Glutamatergic neuron (in vitro differentiated cells): ENCODE results near the gene RAB15. TPM values are rescaled to one million over a fixed set of nuclear protein-coding genes. Genes with fewer than 3 reads are reported as not detected.

Experiments
- DNase-seq: peaks from one replicate; pipeline ENCODE4 v3.0.0; 2022
- H3K27ac Mint-ChIP-seq: one replicate; pipeline ENCODE4 v1.8.0; 2020; ENCODE audit warnings: mild to moderate bottlenecking, mixed read lengths, inconsistent platforms; ENCODE audit not compliant: unreplicated experiment
- H3K27me3 Mint-ChIP-seq: one replicate; pipeline ENCODE4 v1.8.0; 2020; ENCODE audit warnings: mild to moderate bottlenecking, moderate library complexity, mixed read lengths, inconsistent platforms; ENCODE audit not compliant: unreplicated experiment
- H3K36me3 Mint-ChIP-seq: one replicate; pipeline ENCODE4 v1.8.0; 2020; ENCODE audit warnings: mild to moderate bottlenecking, mixed read lengths, inconsistent platforms; ENCODE audit not compliant: unreplicated experiment
- H3K4me1 Mint-ChIP-seq: one replicate; pipeline ENCODE4 v1.8.0; 2020; ENCODE audit warnings: mild to moderate bottlenecking, low read depth, mixed read lengths, inconsistent platforms; ENCODE audit not compliant: unreplicated experiment
- H3K4me3 Mint-ChIP-seq: one replicate; pipeline ENCODE4 v1.8.0; 2020; ENCODE audit warnings: mild to moderate bottlenecking, mixed read lengths, inconsistent platforms; ENCODE audit not compliant: unreplicated experiment
- H3K9me3 Mint-ChIP-seq: one replicate; pipeline ENCODE4 v1.8.0; 2020; ENCODE audit warnings: mild to moderate bottlenecking, moderate library complexity, mixed read lengths, inconsistent platforms; ENCODE audit not compliant: unreplicated experiment
- total RNA-seq: library from RNA; stranded (reverse); fragmentation: NEBNext Ultra II Directional; extraction: Animal tissue kit (Norgen Biotek cat#: 25700); gene quantifications from one replicate; pipeline ENCODE4 v1.2.1, GENCODE V29; 2021; ENCODE audit not compliant: unreplicated experiment
- TF ChIP-seq, protein P1 (sequence below): fragments of 200-600 bp; sonication (generic); IDR thresholded peaks from one replicate; pipeline ENCODE4 v1.5.0; 2021; ENCODE audit not compliant: partially characterized antibody, unreplicated experiment

The RAB15 gene
- total RNA-seq, 1 donor from 2014 or later, result 79.5 TPM

GRCh38 chr14:65012353-65012752 lies 40.2 kb upstream of the RAB15 start:
- H3K9me3 Mint-ChIP-seq, result peaks cover 2% of the 10 kb centered on the region

DNA sequence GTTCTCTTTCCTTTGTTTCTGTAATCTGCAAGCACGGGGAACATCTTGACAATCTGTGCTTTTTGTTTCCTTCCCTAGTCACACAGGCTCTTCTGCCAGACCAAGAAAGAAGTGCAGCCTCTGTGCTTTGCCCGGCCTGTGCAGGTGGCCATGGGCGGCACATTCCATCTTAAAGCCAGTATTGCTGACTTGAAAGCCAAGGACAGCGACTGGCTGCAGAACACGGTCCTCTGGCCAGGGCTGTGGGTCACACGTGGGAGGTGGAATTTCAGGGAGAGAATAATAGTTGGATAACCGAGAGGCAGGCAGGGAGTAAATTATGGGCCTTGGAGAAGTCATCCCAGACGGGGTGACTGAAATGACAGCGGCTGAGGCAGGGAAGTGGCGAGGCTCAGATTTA lies 39.4 kb upstream of the RAB15 start:
- TF ChIP-seq, protein P1, sequence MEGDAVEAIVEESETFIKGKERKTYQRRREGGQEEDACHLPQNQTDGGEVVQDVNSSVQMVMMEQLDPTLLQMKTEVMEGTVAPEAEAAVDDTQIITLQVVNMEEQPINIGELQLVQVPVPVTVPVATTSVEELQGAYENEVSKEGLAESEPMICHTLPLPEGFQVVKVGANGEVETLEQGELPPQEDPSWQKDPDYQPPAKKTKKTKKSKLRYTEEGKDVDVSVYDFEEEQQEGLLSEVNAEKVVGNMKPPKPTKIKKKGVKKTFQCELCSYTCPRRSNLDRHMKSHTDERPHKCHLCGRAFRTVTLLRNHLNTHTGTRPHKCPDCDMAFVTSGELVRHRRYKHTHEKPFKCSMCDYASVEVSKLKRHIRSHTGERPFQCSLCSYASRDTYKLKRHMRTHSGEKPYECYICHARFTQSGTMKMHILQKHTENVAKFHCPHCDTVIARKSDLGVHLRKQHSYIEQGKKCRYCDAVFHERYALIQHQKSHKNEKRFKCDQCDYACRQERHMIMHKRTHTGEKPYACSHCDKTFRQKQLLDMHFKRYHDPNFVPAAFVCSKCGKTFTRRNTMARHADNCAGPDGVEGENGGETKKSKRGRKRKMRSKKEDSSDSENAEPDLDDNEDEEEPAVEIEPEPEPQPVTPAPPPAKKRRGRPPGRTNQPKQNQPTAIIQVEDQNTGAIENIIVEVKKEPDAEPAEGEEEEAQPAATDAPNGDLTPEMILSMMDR, result no peak
- H3K36me3 Mint-ChIP-seq, result no peaks in the 10 kb centered on the region
- peaks cover 4% of the 10 kb centered on the region for H3K4me1 Mint-ChIP-seq
- DNase-seq, result no peak
- H3K9me3 Mint-ChIP-seq, result no peaks in the 10 kb centered on the region
- no peak overlapping the region for H3K27ac Mint-ChIP-seq
- no peak overlapping the region for H3K4me3 Mint-ChIP-seq
- peaks cover 1% of the 10 kb centered on the region for H3K27me3 Mint-ChIP-seq

More at GRCh38 chr14:65012353-65012752, 40.2 kb upstream of the RAB15 start:
- Mint-ChIP-seq H3K4me3 (no peak overlapping the region), H3K36me3 (no peaks in the 10 kb centered on the region), H3K27ac (no peak overlapping the region), H3K4me1 (peaks cover 4% of the 10 kb centered on the region), H3K27me3 (peaks cover 1% of the 10 kb centered on the region)
- DNase-seq, result no peak
- TF ChIP-seq, protein P1, result no peak

- no peak for DNase-seq
These were observed 38.2 kb upstream of the RAB15 start for GRCh38 chr14:65010211-65010931.

DNA sequence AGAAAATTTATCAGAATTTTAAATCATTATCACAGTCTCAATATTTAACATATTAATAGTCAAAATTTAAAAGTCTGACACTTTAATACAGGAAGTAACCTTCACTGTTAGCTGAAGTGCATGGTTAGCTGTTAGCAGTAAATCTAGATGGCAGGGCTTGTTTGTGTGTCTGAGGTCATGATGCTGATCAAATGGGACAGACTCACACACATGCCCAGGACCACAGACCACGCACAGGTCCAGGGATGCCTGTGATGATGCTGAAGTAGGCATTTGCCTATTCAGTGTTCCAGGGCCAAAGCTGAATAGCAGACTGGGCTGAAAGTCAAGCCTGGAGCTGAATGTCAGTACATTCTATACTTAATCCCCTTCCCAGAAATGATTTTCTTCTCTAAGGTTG lies 35.1 kb upstream of the RAB15 start:
- peaks cover 18% of the 10 kb centered on the region for H3K4me1 Mint-ChIP-seq
- no peaks in the 10 kb centered on the region for H3K36me3 Mint-ChIP-seq
- TF ChIP-seq, protein P1, result no peak
- peaks cover 1% of the 10 kb centered on the region for H3K27me3 Mint-ChIP-seq
- DNase-seq, result no peak
- H3K27ac Mint-ChIP-seq, result no peak overlapping the region
- H3K4me3 Mint-ChIP-seq, result no peak overlapping the region
- H3K9me3 Mint-ChIP-seq, result peaks cover 2% of the 10 kb centered on the region

More at GRCh38 chr14:65010211-65010931, 38.2 kb upstream of the RAB15 start:
- peak overlapping the region; percentile 18 for H3K27ac Mint-ChIP-seq
- peaks cover 9% of the 10 kb centered on the region for H3K4me1 Mint-ChIP-seq
- peaks cover 1% of the 10 kb centered on the region for H3K9me3 Mint-ChIP-seq
- no peaks in the 10 kb centered on the region for H3K36me3 Mint-ChIP-seq
- H3K4me3 Mint-ChIP-seq, result no peak overlapping the region
- peaks cover 1% of the 10 kb centered on the region for H3K27me3 Mint-ChIP-seq
- TF ChIP-seq, protein P1, result no peak

DNA sequence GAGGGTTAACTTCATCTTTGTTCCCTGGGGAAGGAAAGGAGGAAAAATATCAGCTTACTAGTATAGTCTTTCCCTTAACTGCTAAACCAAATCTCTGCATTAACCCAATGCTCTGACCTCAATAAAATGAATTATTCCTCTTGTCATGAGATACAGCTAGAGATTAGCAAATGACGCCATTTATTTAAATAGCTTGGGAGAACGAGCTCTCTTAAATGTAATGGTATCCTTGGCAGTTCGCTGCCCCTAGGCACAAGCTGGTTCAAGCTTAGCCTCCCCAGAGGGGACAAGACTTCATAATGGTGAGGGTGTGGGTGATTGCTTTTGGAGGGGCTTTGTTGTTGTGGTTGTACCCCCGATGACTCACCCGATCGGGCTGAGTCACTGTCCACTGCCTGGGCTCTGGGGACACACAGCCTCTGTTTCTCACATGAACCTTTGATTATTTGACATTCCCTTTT lies 34.2 kb upstream of the RAB15 start:
- H3K36me3 Mint-ChIP-seq, result no peaks in the 10 kb centered on the region
- peaks cover 1% of the 10 kb centered on the region for H3K27me3 Mint-ChIP-seq
- DNase-seq, result no peak
- peaks cover 2% of the 10 kb centered on the region for H3K9me3 Mint-ChIP-seq
- TF ChIP-seq, protein P1, result no peak
- no peak overlapping the region for H3K4me3 Mint-ChIP-seq
- peaks cover 18% of the 10 kb centered on the region for H3K4me1 Mint-ChIP-seq
- H3K27ac Mint-ChIP-seq, result no peak overlapping the region
